ENCODE data around the gene STX1B.
"Not testable (repeated sequence)": the region's sequence is repeated elsewhere in the genome, so short reads cannot be mapped to it uniquely, and the experiment has no call there.

DNA sequence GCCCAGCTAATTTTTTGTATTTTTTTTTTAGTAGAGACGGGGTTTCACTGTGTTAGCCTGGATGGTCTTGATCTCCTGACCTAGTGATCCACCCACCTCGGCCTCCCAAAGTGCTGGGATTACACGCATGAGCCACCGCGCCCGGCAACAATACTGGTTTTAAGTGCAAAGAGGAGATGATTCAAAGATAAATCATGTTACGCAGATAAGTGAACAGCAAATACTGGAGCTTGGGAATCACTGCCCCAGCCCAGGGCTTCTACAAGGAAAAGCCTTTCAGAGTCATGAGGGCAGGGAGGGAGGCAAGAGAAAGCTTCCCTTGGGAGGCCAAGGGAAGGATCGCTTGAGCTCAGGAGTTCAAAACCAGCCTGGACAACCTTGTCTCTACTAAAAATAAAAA is 70.9 kb downstream of the STX1B start:
- TF ChIP-seq CDX4 (CRISPR knock-in tag; IDR thresholded peaks at IDR 0.05; ENCODE audit: borderline replicate concordance); SP1 (CRISPR knock-in tag; conservative IDR thresholded peaks at IDR 0.05): not testable (repeated sequence)
- TF ChIP-seq, protein P1, sequence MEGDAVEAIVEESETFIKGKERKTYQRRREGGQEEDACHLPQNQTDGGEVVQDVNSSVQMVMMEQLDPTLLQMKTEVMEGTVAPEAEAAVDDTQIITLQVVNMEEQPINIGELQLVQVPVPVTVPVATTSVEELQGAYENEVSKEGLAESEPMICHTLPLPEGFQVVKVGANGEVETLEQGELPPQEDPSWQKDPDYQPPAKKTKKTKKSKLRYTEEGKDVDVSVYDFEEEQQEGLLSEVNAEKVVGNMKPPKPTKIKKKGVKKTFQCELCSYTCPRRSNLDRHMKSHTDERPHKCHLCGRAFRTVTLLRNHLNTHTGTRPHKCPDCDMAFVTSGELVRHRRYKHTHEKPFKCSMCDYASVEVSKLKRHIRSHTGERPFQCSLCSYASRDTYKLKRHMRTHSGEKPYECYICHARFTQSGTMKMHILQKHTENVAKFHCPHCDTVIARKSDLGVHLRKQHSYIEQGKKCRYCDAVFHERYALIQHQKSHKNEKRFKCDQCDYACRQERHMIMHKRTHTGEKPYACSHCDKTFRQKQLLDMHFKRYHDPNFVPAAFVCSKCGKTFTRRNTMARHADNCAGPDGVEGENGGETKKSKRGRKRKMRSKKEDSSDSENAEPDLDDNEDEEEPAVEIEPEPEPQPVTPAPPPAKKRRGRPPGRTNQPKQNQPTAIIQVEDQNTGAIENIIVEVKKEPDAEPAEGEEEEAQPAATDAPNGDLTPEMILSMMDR (IDR thresholded peaks at IDR 0.05), result not testable (repeated sequence)

Measured in WTC11 (cell line).